Liver (tissue), 9 donors: ENCODE data around the gene GAB2. TPM values are rescaled to one million over a fixed set of nuclear protein-coding genes. Genes with fewer than 3 reads are reported as not detected.

ENCODE experiments used
- DNase-seq: peaks from one replicate; pipeline ENCODE4 v3.0.0-alpha.2; 2017; ENCODE audit warnings: low spot score
- H3K27ac ChIP-seq, 2 donors: one replicate each; pipeline ENCODE4 v1.7.0; 2013; ENCODE audit warnings: inconsistent platforms in 2 of 2, low read length in 2 of 2, control low read depth in 1 of 2, low read depth in 1 of 2, mild to moderate bottlenecking in 1 of 2
- H3K27me3 ChIP-seq, 4 donors: one replicate each; pipeline versions ENCODE4 v1.6.1 to v1.7.0; 2013; ENCODE audit warnings: low read length in 3 of 4, inconsistent platforms in 1 of 4, mild to moderate bottlenecking in 1 of 4, moderate library complexity in 1 of 4; ENCODE audit not compliant: control insufficient read depth in 4 of 4, insufficient read depth in 4 of 4
- H3K36me3 ChIP-seq, 4 donors: one replicate each; pipeline versions ENCODE4 v1.6.1 to v1.7.0; 2013; ENCODE audit warnings: low read length in 3 of 4, mild to moderate bottlenecking in 3 of 4, low read depth in 1 of 4, moderate library complexity in 1 of 4; ENCODE audit not compliant: control insufficient read depth in 4 of 4, insufficient read depth in 3 of 4
- H3K4me1 ChIP-seq, 4 donors: one replicate each; pipeline versions ENCODE4 v1.6.1 to v1.7.0; 2013; ENCODE audit warnings: low read length in 3 of 4, mild to moderate bottlenecking in 3 of 4, moderate library complexity in 1 of 4; ENCODE audit not compliant: control insufficient read depth in 4 of 4, insufficient read depth in 4 of 4
- H3K4me3 ChIP-seq, 3 donors: one replicate each; pipeline versions ENCODE4 v1.6.1 to v1.7.0; 2013; ENCODE audit warnings: low read length in 3 of 3, control low read depth in 1 of 3, low read depth in 1 of 3, mild to moderate bottlenecking in 1 of 3
- H3K9ac ChIP-seq, 2 donors: one replicate each; pipeline ENCODE4 v1.7.0; 2013; ENCODE audit warnings: low read length in 2 of 2, mild to moderate bottlenecking in 2 of 2, moderate library complexity in 2 of 2, control low read depth in 1 of 2, low read depth in 1 of 2
- H3K9me3 ChIP-seq, 4 donors: one replicate each; pipeline versions ENCODE4 v1.6.1 to v1.7.0; 2013; ENCODE audit warnings: low read length in 3 of 4; ENCODE audit not compliant: control insufficient read depth in 4 of 4
- EGR1 ChIP-seq, 2 donors: IDR thresholded peaks; 2 replicates each; pipeline ENCODE4 v1.6.1; 2016 to 2018; ENCODE audit warnings: antibody characterized with exemption in 2 of 2, low read depth in 2 of 2
- FOXA1 ChIP-seq: IDR thresholded peaks from 2 replicates; pipeline ENCODE4 v1.6.1; 2016; ENCODE audit warnings: antibody characterized with exemption
- FOXA2 ChIP-seq: IDR thresholded peaks from 2 replicates; pipeline ENCODE4 v1.6.1; 2016; ENCODE audit warnings: antibody characterized with exemption
- GABPA ChIP-seq, 2 donors: IDR thresholded peaks in 1 of 2; conservative IDR thresholded peaks in 1 of 2; 2 replicates each; pipeline ENCODE4 v1.6.1; 2016; ENCODE audit warnings: antibody characterized with exemption in 2 of 2, mild to moderate bottlenecking in 1 of 2, moderate library complexity in 1 of 2
- HNF4A ChIP-seq, 2 donors: conservative IDR thresholded peaks; 2 replicates each; pipeline ENCODE4 v1.6.1; 2016; ENCODE audit warnings: antibody characterized with exemption in 2 of 2, mild to moderate bottlenecking in 2 of 2
- HNF4G ChIP-seq: IDR thresholded peaks from 2 replicates; pipeline ENCODE4 v1.6.1; 2016; ENCODE audit warnings: antibody characterized with exemption
- JUND ChIP-seq, 2 donors: IDR thresholded peaks; 2 replicates each; pipeline ENCODE4 v1.6.1; 2016; ENCODE audit warnings: antibody characterized with exemption in 2 of 2
- MAX ChIP-seq: IDR thresholded peaks from 2 replicates; pipeline ENCODE4 v1.6.1; 2016; ENCODE audit warnings: antibody characterized with exemption
- NR2F2 ChIP-seq: IDR thresholded peaks from 2 replicates; pipeline ENCODE4 v1.6.1; 2016; ENCODE audit warnings: antibody characterized with exemption
- RAD21 ChIP-seq, 2 donors: IDR thresholded peaks; 2 replicates each; pipeline ENCODE4 v1.6.1; 2016; ENCODE audit warnings: antibody characterized with exemption in 2 of 2, mild to moderate bottlenecking in 2 of 2
- RXRA ChIP-seq, 2 donors: IDR thresholded peaks; 2 replicates each; pipeline ENCODE4 v1.6.1; 2017 to 2018; ENCODE audit warnings: antibody characterized with exemption in 2 of 2, mild to moderate bottlenecking in 1 of 2
- SP1 ChIP-seq: IDR thresholded peaks from 2 replicates; pipeline ENCODE4 v1.6.1; 2018; ENCODE audit warnings: antibody characterized with exemption, mild to moderate bottlenecking
- TAF1 ChIP-seq: conservative IDR thresholded peaks from 2 replicates; pipeline ENCODE4 v1.6.1; 2016; ENCODE audit warnings: antibody characterized with exemption, mild to moderate bottlenecking
- YY1 ChIP-seq: IDR thresholded peaks from 2 replicates; pipeline ENCODE4 v1.6.1; 2016; ENCODE audit warnings: antibody characterized with exemption, mild to moderate bottlenecking
- ZBTB33 ChIP-seq: IDR thresholded peaks from 2 replicates; pipeline ENCODE4 v1.6.1; 2016; ENCODE audit warnings: antibody characterized with exemption
- whole genome bisulfite sequencing: extraction: QIAGEN DNeasy Blood & Tissue Kit; methylation state at CpG from one replicate; pipeline ENCODE4 v1.1.7; 2013; 5-methylcytosine and 5-hydroxymethylcytosine counted together
- polyA plus RNA-seq, 2 donors: library from polyadenylated mRNA; stranded (reverse) in 1 of 2; unstranded in 1 of 2; fragments of 200-250 nt in 1 of 2; fragments of >200 nt in 1 of 2; fragmentation: Nextera tagmentation in 1 of 2; extraction: Ambion mirVana in 1 of 2; gene quantifications; one replicate each; pipeline versions ENCODE4 v1.2.1 to v1.2.3, GENCODE V29; 2013 to 2015
- total RNA-seq, 2 donors: library from RNA; depleted of rRNA; stranded (reverse); fragments of >200 nt; gene quantifications; one replicate each; pipeline ENCODE4 v1.2.3, GENCODE V29; 2014
- TF ChIP-seq, protein P1 (sequence below): IDR thresholded peaks from 2 replicates; pipeline ENCODE4 v1.6.1; 2016; ENCODE audit warnings: antibody characterized with exemption, mild to moderate bottlenecking
- TF ChIP-seq, protein P2 (sequence below): fragments of 150-350 bp; IDR thresholded peaks from 2 replicates; pipeline ENCODE4 v1.5.1; 2017; ENCODE audit warnings: improper control_type of control experiment, low read depth, low read length; ENCODE audit not compliant: missing input control
- TF ChIP-seq, protein P3 (sequence below): IDR thresholded peaks from 2 replicates; pipeline ENCODE4 v1.6.1; 2016; ENCODE audit warnings: antibody characterized with exemption
- donor health status: healthy.
- donor health status: healthy.
- donor health status: healthy.
- donor health status: healthy.
- donor health status: healthy.

GAB2 gene
- total and polyA plus RNA-seq, 4 donors = 1.3 to 3.6 (median 2.5) TPM

DNA sequence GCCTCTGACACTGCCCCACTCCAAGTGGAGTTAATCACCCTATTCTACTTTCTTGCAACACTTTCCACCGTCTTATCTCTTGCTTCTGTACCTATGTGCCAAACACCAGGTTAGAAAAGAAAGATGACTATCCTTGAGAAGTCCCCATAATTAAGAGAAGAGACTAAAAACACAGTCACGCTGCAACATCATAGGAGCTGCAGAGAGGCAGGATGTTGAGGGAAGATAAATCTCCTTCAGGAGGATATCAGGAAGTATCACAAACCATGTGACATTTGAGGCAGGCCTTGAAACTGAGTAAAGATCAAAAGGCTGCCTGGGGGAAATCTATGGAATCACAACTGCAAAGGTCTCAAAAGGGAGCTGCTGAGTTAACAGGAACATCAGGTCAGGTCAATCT lies 24.8 kb downstream of the GAB2 start:
- WGBS = 77% methylated on average over 2 of the region's 2 CpGs
- TF ChIP-seq RAD21 (IDR thresholded peaks at IDR 0.05) (no peak), EGR1 (IDR thresholded peaks at IDR 0.05; ENCODE audit: low read depth in 2 of 2) (no peak), GABPA (IDR thresholded peaks at IDR 0.05 in 1 of 2, conservative IDR thresholded peaks at IDR 0.05 in 1 of 2) (no peak), TAF1 (no peak), ZBTB33 (no peak), FOXA1 (no peak), YY1 (no peak), HNF4G (no peak), FOXA2 (no peak)
- TF ChIP-seq, protein P1, sequence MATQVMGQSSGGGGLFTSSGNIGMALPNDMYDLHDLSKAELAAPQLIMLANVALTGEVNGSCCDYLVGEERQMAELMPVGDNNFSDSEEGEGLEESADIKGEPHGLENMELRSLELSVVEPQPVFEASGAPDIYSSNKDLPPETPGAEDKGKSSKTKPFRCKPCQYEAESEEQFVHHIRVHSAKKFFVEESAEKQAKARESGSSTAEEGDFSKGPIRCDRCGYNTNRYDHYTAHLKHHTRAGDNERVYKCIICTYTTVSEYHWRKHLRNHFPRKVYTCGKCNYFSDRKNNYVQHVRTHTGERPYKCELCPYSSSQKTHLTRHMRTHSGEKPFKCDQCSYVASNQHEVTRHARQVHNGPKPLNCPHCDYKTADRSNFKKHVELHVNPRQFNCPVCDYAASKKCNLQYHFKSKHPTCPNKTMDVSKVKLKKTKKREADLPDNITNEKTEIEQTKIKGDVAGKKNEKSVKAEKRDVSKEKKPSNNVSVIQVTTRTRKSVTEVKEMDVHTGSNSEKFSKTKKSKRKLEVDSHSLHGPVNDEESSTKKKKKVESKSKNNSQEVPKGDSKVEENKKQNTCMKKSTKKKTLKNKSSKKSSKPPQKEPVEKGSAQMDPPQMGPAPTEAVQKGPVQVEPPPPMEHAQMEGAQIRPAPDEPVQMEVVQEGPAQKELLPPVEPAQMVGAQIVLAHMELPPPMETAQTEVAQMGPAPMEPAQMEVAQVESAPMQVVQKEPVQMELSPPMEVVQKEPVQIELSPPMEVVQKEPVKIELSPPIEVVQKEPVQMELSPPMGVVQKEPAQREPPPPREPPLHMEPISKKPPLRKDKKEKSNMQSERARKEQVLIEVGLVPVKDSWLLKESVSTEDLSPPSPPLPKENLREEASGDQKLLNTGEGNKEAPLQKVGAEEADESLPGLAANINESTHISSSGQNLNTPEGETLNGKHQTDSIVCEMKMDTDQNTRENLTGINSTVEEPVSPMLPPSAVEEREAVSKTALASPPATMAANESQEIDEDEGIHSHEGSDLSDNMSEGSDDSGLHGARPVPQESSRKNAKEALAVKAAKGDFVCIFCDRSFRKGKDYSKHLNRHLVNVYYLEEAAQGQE = no peak
- TF ChIP-seq, protein P2, sequence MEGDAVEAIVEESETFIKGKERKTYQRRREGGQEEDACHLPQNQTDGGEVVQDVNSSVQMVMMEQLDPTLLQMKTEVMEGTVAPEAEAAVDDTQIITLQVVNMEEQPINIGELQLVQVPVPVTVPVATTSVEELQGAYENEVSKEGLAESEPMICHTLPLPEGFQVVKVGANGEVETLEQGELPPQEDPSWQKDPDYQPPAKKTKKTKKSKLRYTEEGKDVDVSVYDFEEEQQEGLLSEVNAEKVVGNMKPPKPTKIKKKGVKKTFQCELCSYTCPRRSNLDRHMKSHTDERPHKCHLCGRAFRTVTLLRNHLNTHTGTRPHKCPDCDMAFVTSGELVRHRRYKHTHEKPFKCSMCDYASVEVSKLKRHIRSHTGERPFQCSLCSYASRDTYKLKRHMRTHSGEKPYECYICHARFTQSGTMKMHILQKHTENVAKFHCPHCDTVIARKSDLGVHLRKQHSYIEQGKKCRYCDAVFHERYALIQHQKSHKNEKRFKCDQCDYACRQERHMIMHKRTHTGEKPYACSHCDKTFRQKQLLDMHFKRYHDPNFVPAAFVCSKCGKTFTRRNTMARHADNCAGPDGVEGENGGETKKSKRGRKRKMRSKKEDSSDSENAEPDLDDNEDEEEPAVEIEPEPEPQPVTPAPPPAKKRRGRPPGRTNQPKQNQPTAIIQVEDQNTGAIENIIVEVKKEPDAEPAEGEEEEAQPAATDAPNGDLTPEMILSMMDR = no peak

GRCh38 chr11:78391424-78391823 lies 26.2 kb downstream of the GAB2 start:
- Histone ChIP-seq H3K9me3 (no peaks in the 10 kb centered on the region), H3K27ac (no peak overlapping the region), H3K9ac (no peak overlapping the region), H3K36me3 (no peaks in the 10 kb centered on the region), H3K4me1 (no peaks in the 10 kb centered on the region), H3K4me3 (no peak overlapping the region), H3K27me3 (no peaks in the 10 kb centered on the region)
- WGBS = 98% methylated on average over 1 of the region's 1 CpG
- DNase-seq = no peak
- TF ChIP-seq NR2F2 (no peak), GABPA (IDR thresholded peaks at IDR 0.05 in 1 of 2, conservative IDR thresholded peaks at IDR 0.05 in 1 of 2) (no peak), ZBTB33 (no peak), HNF4A (conservative IDR thresholded peaks at IDR 0.05) (no peak), RXRA (IDR thresholded peaks at IDR 0.05) (no peak), SP1 (no peak), FOXA2 (no peak), HNF4G (no peak), FOXA1 (no peak), JUND (IDR thresholded peaks at IDR 0.05) (no peak), YY1 (no peak), MAX (no peak), RAD21 (IDR thresholded peaks at IDR 0.05) (no peak)
- TF ChIP-seq, protein P1 = no peak
- TF ChIP-seq, protein P3, sequence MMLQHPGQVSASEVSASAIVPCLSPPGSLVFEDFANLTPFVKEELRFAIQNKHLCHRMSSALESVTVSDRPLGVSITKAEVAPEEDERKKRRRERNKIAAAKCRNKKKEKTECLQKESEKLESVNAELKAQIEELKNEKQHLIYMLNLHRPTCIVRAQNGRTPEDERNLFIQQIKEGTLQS = no peak

More for the DNA sequence above, 24.8 kb downstream of the GAB2 start:
- H3K9ac ChIP-seq = no peak overlapping the region
- no peaks in the 10 kb centered on the region for H3K27me3 ChIP-seq
- no peak overlapping the region for H3K4me3 ChIP-seq
- DNase-seq = no peak
- H3K36me3 ChIP-seq = no peaks in the 10 kb centered on the region
- H3K9me3 ChIP-seq = no peaks in the 10 kb centered on the region
- H3K4me1 ChIP-seq = no peaks in the 10 kb centered on the region
- H3K27ac ChIP-seq = no peak overlapping the region
